Coronary artery (tissue), 2 donors: ENCODE results near the gene CCNYL1.
"Not testable (repeated sequence)": the region's sequence is repeated elsewhere in the genome, so short reads cannot be mapped to it uniquely, and the experiment has no call there.

Experiments used
- DNase-seq: peaks from one replicate; pipeline ENCODE4 v3.0.0-alpha.2; 2017; ENCODE audit warnings: low spot score
- H3K27ac ChIP-seq, 2 donors: fragments of 200-600 bp; sonication (generic); one replicate each; pipeline ENCODE4 v1.5.1; 2016 to 2019
- H3K4me3 ChIP-seq: fragments of 200-600 bp; sonication (generic); 2 replicates; pipeline ENCODE4 v1.5.1; 2016; ENCODE audit warnings: mild to moderate bottlenecking, moderate library complexity
- TF ChIP-seq, protein P1 (sequence below): fragments of 200-600 bp; sonication (generic); IDR thresholded peaks from one replicate; pipeline ENCODE4 v1.5.1; 2019; ENCODE audit warnings: antibody characterized with exemption

The CCNYL1 gene

GRCh38 chr2:207688597-207688996 lies 22.8 kb upstream of the CCNYL1 start:
- DNase-seq: no peak
- TF ChIP-seq, protein P1, sequence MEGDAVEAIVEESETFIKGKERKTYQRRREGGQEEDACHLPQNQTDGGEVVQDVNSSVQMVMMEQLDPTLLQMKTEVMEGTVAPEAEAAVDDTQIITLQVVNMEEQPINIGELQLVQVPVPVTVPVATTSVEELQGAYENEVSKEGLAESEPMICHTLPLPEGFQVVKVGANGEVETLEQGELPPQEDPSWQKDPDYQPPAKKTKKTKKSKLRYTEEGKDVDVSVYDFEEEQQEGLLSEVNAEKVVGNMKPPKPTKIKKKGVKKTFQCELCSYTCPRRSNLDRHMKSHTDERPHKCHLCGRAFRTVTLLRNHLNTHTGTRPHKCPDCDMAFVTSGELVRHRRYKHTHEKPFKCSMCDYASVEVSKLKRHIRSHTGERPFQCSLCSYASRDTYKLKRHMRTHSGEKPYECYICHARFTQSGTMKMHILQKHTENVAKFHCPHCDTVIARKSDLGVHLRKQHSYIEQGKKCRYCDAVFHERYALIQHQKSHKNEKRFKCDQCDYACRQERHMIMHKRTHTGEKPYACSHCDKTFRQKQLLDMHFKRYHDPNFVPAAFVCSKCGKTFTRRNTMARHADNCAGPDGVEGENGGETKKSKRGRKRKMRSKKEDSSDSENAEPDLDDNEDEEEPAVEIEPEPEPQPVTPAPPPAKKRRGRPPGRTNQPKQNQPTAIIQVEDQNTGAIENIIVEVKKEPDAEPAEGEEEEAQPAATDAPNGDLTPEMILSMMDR: no peak
- H3K27ac ChIP-seq: no peak overlapping the region
- H3K4me3 ChIP-seq: no peak overlapping the region

DNA sequence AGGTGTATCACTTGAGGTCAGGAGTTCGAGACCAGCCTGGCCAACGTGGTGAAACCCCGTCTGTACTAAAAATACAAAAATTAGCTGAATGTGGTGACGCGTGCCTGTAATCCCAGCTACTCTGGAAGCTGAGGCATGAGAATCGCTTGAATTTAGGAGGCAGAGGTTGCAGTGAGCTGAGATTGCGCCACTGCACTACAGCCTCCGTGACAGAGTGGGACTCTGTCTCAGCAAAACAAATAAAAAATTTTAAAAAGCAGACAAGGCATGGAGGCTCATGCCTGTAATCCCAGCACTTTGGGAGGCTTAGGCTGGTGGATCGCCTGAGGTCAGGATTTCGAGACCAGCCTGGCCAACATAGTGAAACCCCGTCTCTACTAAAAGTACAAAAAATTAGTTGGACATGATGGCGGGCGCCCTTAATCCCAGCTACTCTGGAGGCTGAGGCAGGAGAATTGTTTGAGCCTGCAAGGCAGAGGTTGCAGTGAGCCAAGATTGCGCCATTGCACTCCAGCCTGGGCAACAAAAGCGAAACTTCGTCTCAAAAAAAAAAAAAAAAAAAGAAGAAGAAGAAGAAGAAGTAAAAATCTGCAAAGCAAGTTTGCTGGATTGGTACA lies 20.5 kb upstream of the CCNYL1 start:
- not testable (repeated sequence) for H3K27ac ChIP-seq, DNase-seq, H3K4me3 ChIP-seq

GRCh38 chr2:207692206-207693065 lies 19.0 kb upstream of the CCNYL1 start:
- no peak for DNase-seq
- H3K4me3 ChIP-seq: no peak overlapping the region
- TF ChIP-seq, protein P1: no peak
- H3K27ac ChIP-seq: no peak overlapping the region

GRCh38 chr2:207693641-207694249 lies 17.7 kb upstream of the CCNYL1 start:
- Histone ChIP-seq H3K4me3 (no peak overlapping the region), H3K27ac (no peak overlapping the region)
- TF ChIP-seq, protein P1: no peak
- DNase-seq: no peak

GRCh38 chr2:207694811-207695281 lies 16.6 kb upstream of the CCNYL1 start:
- DNase-seq: no peak
- H3K27ac ChIP-seq: peak overlapping the region in 1 of 2 donors; percentile 79
- H3K4me3 ChIP-seq: no peak overlapping the region
- TF ChIP-seq, protein P1: no peak

DNA sequence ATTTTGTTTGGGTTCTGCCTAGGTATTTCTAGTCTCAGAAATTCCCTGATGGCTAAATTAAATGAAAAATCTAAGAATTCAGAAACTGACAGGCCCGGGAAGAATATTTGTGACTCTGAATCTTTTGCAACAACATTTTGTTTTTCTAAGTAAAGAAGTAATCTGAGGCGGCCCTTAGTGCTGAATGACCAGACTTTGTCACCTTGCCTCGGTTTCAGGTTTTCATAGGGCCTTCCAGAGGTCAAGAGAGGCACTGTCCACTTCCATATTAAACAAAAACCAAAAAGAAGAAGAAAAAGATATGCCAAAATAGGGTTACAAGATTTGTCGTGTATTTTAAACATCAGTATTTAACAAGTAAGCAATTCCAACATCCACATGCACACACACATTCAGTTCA lies 16.1 kb upstream of the CCNYL1 start:
- Histone ChIP-seq H3K4me3 (no peak overlapping the region), H3K27ac (peak overlapping the region in 1 of 2 donors; percentile 79)
- TF ChIP-seq, protein P1: no peak
- no peak for DNase-seq

- H3K27ac ChIP-seq, DNase-seq, H3K4me3 ChIP-seq: not testable (repeated sequence)
These were observed 14.5 kb upstream of the CCNYL1 start for GRCh38 chr2:207696911-207697310.

DNA sequence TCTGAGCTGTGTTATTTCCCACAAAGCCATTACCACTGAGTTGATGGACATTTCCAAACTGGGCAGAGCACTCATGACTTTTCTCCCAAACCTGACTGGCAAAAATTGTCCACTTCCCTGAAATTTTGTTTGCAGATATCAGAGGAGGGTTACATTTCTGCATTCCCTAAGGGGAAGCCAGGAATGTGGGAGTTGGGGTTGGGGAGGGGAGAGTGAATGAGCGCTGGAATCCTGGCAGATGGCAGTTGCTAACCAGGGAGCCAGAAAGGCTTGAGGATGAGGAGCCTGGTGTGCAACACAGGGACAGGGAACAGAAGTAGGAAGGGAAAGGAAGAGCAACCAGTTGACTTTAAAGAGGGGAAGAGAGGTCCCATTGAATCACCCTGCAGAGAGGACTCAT lies 14.0 kb upstream of the CCNYL1 start:
- Histone ChIP-seq H3K4me3 (no peak overlapping the region), H3K27ac (no peak overlapping the region)
- TF ChIP-seq, protein P1: no peak
- DNase-seq: no peak
